Kidney epithelial cell (primary cell): ENCODE measurements around the gene FLNC. TPM values are rescaled to one million over a fixed set of nuclear protein-coding genes. Genes with fewer than 3 reads are reported as not detected.

Experiments
- DNase-seq: peaks from one replicate; pipeline ENCODE4 v3.0.0-alpha.2; 2010; ENCODE audit warnings: low read depth
- H3K27me3 ChIP-seq: 2 replicates; pipeline ENCODE4 v1.6.0; 2011; ENCODE audit warnings: low read length; ENCODE audit not compliant: control insufficient read depth, insufficient read depth
- H3K36me3 ChIP-seq: 2 replicates; pipeline ENCODE4 v1.5.1; 2011; ENCODE audit warnings: low read length; ENCODE audit not compliant: control insufficient read depth, insufficient read depth
- H3K4me3 ChIP-seq: 2 replicates; pipeline ENCODE4 v1.5.1; 2011; ENCODE audit warnings: low read depth, mild to moderate bottlenecking, control low read depth, low read length
- CTCF ChIP-seq: IDR thresholded peaks from 2 replicates; pipeline ENCODE4 v1.5.1; 2011; ENCODE audit warnings: mild to moderate bottlenecking, moderate library complexity, low read length, control low read depth, inconsistent platforms; ENCODE audit not compliant: insufficient read depth, poor library complexity, severe bottlenecking
- total RNA-seq: library from RNA; depleted of rRNA; stranded (reverse); fragments of >200 nt; gene quantifications from 2 replicates; pipeline ENCODE4 v1.2.3, GENCODE V29; 2015

FLNC gene
- total RNA-seq, 1 donor from 2014 or later = 243 TPM

GRCh38 chr7:128840326-128841170, 10.3 kb downstream of the FLNC start:
- Histone ChIP-seq H3K27me3 (no peaks in the 10 kb centered on the region), H3K36me3 (peaks cover 11% of the 10 kb centered on the region), H3K4me3 (no peak overlapping the region)
- no peak for TF ChIP-seq CTCF
- DNase-seq = no peak

DNA sequence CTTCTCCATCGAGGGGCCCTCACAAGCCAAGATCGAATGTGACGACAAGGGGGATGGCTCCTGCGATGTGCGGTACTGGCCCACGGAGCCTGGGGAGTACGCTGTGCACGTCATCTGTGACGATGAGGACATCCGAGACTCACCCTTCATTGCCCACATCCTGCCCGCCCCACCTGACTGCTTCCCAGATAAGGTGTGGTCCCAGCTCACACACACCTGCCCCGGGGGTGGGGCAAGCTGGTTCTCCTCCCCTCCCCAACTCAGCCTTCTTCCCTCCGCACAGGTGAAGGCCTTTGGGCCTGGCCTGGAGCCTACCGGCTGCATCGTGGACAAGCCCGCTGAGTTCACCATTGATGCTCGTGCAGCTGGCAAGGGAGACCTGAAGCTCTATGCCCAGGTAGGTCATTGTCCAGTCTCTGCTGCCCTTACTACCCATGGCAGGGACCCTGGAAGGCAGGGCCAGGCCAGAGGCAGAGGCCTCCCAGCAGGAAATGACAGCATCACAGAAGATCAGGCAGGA, 11.0 kb downstream of the FLNC start:
- DNase-seq = no peak
- H3K36me3 ChIP-seq = peaks cover 12% of the 10 kb centered on the region
- H3K27me3 ChIP-seq = no peaks in the 10 kb centered on the region
- H3K4me3 ChIP-seq = no peak overlapping the region
- TF ChIP-seq CTCF = no peak

DNA sequence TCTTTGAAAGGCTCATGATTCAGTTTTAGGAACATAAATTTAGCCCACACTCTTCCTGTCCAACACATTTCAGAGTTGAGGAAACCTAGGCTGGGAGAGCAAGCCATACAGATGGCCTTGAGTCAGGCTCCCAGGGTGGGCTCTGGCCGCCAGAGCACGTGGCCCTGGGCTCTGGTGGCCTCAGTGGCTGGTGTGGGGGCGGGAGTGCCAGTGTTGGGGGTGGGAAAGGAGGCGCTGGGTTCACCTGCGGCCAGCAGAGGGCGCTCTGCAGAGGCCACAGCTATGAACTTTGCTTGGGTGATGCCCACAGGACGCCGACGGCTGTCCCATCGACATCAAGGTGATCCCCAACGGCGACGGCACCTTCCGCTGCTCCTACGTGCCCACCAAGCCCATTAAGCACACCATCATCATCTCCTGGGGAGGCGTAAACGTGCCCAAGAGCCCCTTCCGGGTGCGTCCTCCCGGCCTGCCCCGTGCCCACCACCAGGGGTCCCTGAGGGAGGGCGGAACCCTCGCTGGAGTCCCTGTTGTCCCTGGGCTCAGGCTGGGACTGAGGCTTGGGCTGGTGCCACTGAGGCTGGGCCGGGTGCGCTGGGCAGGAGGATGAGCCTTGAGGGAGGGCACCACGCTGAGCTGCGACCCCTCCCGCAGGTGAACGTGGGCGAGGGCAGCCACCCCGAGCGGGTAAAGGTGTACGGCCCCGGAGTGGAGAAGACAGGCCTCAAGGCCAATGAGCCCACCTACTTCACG, 11.9 kb downstream of the FLNC start:
- DNase-seq = no peak
- H3K27me3 ChIP-seq = no peaks in the 10 kb centered on the region
- no peak overlapping the region for H3K4me3 ChIP-seq
- peaks cover 12% of the 10 kb centered on the region for H3K36me3 ChIP-seq
- TF ChIP-seq CTCF = peak; percentile 84

DNA sequence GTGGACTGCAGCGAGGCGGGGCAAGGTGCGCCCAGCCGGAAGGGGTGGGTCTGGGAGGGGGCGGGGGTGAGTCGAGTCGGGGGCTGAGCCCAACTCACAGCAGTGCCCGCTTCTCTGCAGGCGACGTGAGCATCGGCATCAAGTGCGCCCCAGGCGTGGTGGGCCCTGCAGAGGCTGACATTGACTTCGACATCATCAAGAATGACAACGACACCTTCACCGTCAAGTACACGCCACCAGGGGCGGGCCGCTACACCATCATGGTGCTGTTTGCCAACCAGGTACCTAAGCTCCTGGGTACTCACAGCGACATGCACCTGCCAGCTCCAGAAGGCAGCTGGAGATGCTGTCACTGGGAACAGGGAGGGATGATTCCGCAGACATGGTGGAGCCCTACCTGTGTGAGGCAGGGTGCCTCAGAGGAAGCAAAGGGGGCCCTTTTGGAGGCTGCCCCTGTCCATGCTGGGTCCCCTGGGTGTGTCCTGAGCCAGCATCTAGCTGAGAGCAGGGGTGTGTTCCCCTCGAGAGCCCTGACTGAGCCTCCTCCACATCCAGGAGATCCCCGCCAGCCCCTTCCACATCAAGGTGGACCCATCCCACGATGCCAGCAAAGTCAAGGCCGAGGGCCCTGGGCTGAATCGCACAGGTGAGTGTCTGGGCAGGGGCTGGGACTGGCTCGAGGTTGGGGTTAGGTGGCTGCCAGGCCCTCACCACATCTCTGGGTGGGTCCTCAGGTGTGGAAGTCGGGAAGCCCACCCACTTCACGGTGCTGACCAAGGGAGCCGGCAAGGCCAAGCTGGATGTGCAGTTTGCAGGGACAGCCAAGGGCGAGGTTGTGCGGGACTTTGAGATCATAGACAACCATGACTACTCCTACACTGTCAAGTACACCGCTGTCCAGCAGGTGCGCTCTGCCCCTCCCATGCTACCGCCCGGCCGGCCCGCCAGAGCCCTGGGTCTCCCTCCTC, 12.8 kb downstream of the FLNC start:
- H3K27me3 ChIP-seq = no peaks in the 10 kb centered on the region
- DNase-seq = no peak
- H3K4me3 ChIP-seq = no peak overlapping the region
- no peak for TF ChIP-seq CTCF
- peaks cover 11% of the 10 kb centered on the region for H3K36me3 ChIP-seq

GRCh38 chr7:128843938-128844621, 13.9 kb downstream of the FLNC start:
- no peak for DNase-seq
- no peak for TF ChIP-seq CTCF
- no peaks in the 10 kb centered on the region for H3K27me3 ChIP-seq
- H3K4me3 ChIP-seq = no peak overlapping the region
- peaks cover 11% of the 10 kb centered on the region for H3K36me3 ChIP-seq
